ENCODE results near the gene HOXB4. TPM values are rescaled to one million over a fixed set of nuclear protein-coding genes. Genes with fewer than 3 reads are reported as not detected.

The HOXB4 gene
- polyA plus RNA-seq, 3 donors from 2014 or later = 0.14 to 0.53 TPM; not detected in 1

DNA sequence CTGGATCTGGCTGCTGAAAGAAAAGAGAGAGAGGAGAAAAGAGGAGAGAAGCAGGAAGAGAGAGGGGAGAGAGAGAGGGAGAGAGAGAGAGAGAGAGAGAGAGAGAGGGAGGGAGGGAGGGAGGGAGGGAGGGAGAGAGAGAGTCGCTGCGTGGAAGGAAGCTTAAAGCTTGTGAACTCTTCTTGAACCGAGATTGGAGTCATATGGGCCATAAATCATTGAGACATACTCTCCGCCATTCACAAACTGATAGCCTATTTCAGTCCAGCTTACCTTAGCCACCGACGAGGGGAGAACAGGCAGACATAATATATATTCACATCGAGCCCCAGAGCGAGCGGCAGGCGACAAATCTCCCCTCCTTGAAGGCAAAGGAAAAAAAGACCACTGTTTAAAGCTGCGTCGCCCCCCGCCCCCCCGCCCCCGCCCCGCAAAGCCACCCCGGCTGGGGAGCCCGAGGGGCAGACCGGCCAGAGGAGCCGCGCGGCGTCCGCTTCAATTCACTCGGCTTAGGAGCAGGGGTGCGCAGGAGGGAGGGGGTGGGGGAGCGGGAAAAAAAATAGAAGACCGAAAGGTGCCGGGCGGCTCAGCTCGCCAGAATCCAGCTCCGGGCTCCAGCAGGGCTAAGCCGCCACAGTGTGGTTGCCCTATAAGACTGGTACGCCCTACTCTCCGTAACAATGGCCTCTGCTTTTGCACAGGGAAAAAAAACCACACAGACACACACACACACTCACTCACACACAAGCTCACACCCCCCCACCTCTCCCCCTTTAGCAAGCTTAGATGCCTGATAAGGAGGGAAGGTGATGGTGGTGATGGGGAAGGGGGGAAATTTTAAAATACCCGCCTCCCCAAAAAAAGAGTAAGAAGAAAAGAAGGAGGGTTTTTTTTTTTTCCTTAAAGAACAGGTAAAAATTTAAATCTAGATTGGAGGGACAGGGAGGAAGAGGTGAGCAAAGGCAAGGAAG, 22.6 kb downstream of the HOXB4 start:
- Mint-ChIP-seq H3K4me3 (peak overlapping the region; percentile 81 to 96 (median 93)), H3K36me3 (peaks cover 4 to 22% (median 10%) of the 10 kb centered on the region in 3 donors), H3K27ac (peak overlapping the region in 5 of 6 donors; percentile 16 to 86 (median 84)), H3K9me3 (no peaks in the 10 kb centered on the region), H3K4me1 (peaks cover 8 to 27% of the 10 kb centered on the region in 2 donors), H3K27me3 (ENCODE audit: low read depth in 3 of 3) (peaks cover 8 to 17% (median 11%) of the 10 kb centered on the region in 3 donors)
- DNase-seq = peak in 2 of 3 donors; percentile 35 to 39

DNA sequence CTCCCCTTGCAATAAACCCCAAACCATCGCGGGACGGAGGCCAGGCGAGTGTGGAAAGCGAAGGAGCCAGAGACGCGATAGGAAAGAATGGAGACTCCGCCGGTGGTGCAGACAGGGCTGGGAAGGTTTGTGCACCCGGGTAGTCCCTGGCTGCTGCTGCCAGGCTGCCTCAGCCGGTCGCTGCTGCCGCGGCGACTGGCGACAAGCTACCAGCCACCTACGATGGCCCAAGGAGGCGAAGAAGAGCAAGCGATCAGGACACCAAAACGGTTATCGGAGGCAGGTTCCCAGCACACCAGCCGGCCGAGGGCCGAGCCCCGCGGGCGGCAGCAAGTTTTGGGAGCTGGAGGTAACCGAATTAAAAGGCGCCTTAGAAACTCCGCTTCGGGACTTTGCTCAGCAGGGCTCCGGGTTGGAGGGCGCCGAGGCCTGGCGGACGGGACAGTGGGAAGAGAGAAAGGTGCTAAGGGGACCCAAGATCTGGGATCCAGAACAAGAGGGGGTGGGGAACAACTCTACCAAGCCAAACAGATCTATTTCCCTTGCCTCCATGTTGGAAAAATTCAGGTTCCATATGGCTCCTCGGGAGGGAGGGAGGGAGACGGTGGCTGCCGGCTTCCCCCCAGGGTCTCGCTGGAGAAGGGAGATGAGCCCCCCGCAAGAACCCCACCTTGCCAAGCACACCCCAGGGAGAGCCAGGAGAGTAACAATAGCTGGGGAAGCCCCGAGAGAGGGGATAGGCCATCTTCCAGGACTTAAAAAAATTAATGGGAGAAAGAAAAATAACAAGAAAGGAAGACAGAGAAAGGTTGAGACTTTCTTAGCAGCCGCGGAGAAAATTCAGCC, 23.5 kb downstream of the HOXB4 start:
- Mint-ChIP-seq H3K4me1 (peaks cover 8 to 27% of the 10 kb centered on the region in 2 donors), H3K36me3 (peaks cover 4 to 22% (median 11%) of the 10 kb centered on the region in 3 donors)
- no peak for DNase-seq

DNA sequence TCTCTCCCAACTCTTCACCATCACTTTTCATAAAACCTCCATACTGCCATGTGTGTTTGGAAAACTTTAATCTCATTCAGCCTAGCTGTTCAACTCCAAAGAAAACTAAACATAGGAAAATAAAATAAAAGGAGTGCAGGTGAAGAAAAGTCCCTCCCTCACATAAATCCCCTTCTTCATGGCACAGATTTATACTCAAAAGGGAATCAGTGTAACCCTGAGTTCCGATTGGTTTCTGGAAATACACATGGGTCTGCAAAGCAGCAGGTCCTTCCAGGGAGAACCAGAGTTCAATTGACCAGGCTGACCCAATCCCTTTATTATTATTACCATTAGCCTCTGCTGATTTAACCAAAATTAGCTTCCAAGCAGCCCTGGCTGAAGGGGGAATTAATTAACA, 24.3 kb downstream of the HOXB4 start:
- Mint-ChIP-seq H3K27me3 (ENCODE audit: low read depth in 3 of 3) (peaks cover 8 to 15% (median 11%) of the 10 kb centered on the region in 3 donors), H3K4me1 (peaks cover 8 to 27% of the 10 kb centered on the region in 2 donors), H3K27ac (no peak overlapping the region), H3K36me3 (peaks cover 4 to 21% (median 14%) of the 10 kb centered on the region in 3 donors), H3K4me3 (no peak overlapping the region), H3K9me3 (no peaks in the 10 kb centered on the region)
- DNase-seq = no peak

More for the DNA sequence above, 23.5 kb downstream of the HOXB4 start:
- Mint-ChIP-seq H3K27ac (peak overlapping the region in 3 of 6 donors; percentile 16 to 86 (median 82)), H3K9me3 (no peaks in the 10 kb centered on the region), H3K4me3 (peak overlapping the region; percentile 81 to 96 (median 93)), H3K27me3 (ENCODE audit: low read depth in 3 of 3) (peaks cover 8 to 17% (median 11%) of the 10 kb centered on the region in 3 donors)

DNA sequence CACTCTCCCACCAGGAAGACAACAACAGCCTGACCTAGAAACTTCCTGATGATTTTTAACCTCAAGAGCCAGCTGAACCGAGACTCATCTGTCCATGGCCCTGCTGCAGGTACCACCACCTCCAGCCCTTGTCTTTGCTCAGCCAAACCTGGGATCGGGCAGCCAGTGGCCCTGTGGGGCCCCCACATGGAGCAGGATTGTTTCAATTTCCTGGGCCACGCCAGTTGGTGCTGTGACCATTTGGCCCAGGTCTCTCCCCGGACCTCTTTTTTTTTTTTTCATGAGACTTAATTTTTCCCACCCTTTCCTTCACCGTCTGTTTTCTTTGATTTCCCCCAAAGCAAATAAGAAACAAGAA, 25.0 kb downstream of the HOXB4 start:
- no peak overlapping the region for H3K4me3 Mint-ChIP-seq
- no peaks in the 10 kb centered on the region for H3K9me3 Mint-ChIP-seq
- no peak overlapping the region for H3K27ac Mint-ChIP-seq
- peaks cover 8 to 15% (median 11%) of the 10 kb centered on the region in 3 donors for H3K27me3 Mint-ChIP-seq (ENCODE audit: low read depth in 3 of 3)
- DNase-seq = no peak
- H3K36me3 Mint-ChIP-seq = peaks cover 4 to 17% (median 10%) of the 10 kb centered on the region in 3 donors
- H3K4me1 Mint-ChIP-seq = peaks cover 15 to 33% of the 10 kb centered on the region in 2 donors

DNA sequence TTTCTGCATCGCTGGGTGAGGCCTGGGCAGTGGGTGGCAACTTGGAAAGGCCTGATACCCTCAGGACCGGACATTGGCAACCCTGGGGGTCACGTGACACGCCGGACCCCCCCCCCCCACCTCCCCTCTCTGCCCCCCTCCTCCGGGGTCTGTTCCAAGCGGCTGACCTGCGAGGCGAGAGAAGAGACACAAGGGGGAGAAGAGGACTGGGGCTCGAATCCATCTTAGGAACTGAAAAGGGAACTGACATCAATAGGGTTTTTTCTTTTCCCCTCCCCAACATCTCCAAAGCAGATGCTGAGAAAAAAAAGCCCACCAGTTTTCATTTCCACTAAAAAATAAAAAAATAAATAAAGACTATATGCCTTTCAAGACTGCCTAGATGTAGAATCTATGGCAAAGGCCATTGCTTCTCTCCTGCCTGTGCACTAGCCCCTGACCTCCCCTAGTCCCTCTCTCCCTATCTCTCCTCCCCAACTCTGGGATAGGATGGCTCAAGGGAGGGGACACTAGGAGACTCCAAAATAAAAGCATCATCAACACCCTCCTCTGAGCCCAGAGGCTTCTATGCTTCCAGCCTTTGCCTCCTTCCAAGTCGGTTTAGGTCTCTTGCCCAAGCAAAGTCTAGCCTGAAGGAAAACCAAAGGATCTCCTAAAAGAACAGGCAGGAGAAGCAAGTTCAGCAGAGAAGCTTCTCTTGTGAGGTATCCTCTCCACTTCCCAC, 25.5 kb downstream of the HOXB4 start:
- no peak overlapping the region for H3K4me3 Mint-ChIP-seq
- peaks cover 20 to 38% of the 10 kb centered on the region in 2 donors for H3K4me1 Mint-ChIP-seq
- peaks cover 4 to 12% (median 10%) of the 10 kb centered on the region in 3 donors for H3K36me3 Mint-ChIP-seq
- no peaks in the 10 kb centered on the region for H3K9me3 Mint-ChIP-seq
- H3K27me3 Mint-ChIP-seq (ENCODE audit: low read depth in 3 of 3) = peaks cover 8 to 15% (median 11%) of the 10 kb centered on the region in 3 donors
- DNase-seq = no peak
- H3K27ac Mint-ChIP-seq = no peak overlapping the region

DNA sequence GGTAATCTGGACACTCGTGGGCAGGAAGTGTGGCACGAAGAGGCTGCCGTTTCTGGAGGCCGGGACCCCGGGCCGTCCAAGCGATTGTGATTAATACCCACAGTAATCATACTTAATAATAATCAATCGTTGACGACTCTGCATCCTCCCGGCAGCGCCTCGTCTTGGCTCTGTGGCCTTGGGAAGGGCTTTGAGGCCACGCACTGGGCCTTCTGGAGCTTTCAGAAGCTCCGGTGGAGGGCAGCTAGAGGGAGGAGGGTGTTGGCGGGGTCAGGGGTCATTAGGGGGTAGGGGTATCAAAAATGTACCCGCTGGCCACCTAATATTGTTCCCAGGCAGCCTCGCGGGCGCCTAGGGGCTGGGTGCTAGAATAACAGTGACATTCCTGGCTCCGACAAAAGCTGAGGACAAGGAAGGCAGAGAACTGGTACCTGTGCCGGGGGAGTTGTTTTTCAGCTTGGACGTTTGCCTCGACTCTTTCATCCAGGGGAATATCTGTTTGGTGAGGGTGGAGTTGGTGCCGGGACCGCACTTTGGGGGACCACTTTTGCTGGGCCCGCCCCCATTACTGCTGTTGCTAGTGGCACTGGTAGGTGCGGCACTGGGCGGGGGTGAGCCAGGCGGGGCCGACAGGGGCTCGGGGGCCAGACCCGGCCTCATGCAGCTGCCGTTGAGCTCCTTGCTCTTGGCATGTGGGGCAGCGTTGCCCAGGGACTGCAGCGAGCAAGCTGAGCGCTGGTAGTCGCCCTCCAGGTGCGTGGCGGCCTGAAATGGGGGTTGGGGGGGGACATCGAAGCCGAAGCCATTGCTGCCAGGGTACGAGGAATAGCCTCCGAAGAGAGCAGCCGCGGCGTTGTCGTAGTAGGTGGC, 26.3 kb downstream of the HOXB4 start:
- no peaks in the 10 kb centered on the region for H3K9me3 Mint-ChIP-seq
- no peak overlapping the region for H3K27ac Mint-ChIP-seq
- peaks cover 4 to 11% (median 10%) of the 10 kb centered on the region in 3 donors for H3K36me3 Mint-ChIP-seq
- DNase-seq = no peak
- H3K27me3 Mint-ChIP-seq (ENCODE audit: low read depth in 3 of 3) = peaks cover 8 to 15% (median 11%) of the 10 kb centered on the region in 3 donors
- peaks cover 28 to 46% of the 10 kb centered on the region in 2 donors for H3K4me1 Mint-ChIP-seq
- H3K4me3 Mint-ChIP-seq = no peak overlapping the region

GRCh38 chr17:48551214-48551555, 27.0 kb downstream of the HOXB4 start:
- Mint-ChIP-seq H3K4me3 (no peak overlapping the region), H3K4me1 (peaks cover 34 to 48% of the 10 kb centered on the region in 2 donors), H3K27ac (no peak overlapping the region)

GRCh38 chr17:48550502-48551213, 27.5 kb downstream of the HOXB4 start:
- Mint-ChIP-seq H3K4me3 (no peak overlapping the region), H3K27me3 (ENCODE audit: low read depth in 3 of 3) (peaks cover 8 to 15% (median 9%) of the 10 kb centered on the region in 3 donors), H3K36me3 (peaks cover 0 to 11% (median 10%) of the 10 kb centered on the region in 3 donors), H3K9me3 (no peaks in the 10 kb centered on the region), H3K27ac (no peak overlapping the region), H3K4me1 (peaks cover 36 to 48% of the 10 kb centered on the region in 2 donors)
- no peak for DNase-seq

More at GRCh38 chr17:48551214-48551555, 27.0 kb downstream of the HOXB4 start:
- Mint-ChIP-seq H3K36me3 (peaks cover 0 to 11% (median 10%) of the 10 kb centered on the region in 3 donors), H3K27me3 (ENCODE audit: low read depth in 3 of 3) (peaks cover 8 to 15% (median 9%) of the 10 kb centered on the region in 3 donors), H3K9me3 (no peaks in the 10 kb centered on the region)
- DNase-seq = no peak

DNA sequence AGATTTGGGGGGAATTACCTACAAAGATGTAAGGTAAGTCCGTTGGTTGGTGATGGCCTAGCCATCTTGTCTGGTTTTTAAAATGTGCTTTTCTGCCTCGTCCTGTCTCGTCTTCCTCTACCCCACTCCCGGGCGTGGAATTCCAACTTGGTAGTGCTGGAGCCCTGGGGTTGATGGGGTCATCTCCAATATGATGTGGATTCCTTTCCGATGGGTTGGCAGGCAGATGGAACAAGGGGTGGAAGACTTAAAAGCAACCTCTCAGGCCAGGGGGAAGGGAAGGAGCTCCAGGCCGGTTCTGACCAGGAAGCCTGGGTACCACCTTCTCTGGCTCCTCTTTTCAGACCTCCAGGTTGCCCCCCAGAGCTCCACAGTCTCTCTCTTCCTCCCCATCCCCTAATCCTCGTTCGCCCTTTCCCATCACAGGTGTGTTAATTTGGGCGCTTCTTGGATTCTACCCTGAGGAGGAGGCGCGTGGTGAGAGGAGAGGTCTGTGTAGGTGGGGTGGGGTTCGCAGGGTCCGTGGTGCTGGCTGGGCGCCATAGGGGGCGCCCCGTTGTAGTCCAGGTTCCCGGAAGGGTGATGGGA, 28.1 kb downstream of the HOXB4 start:
- Mint-ChIP-seq H3K27me3 (ENCODE audit: low read depth in 3 of 3) (peaks cover 4 to 12% (median 7%) of the 10 kb centered on the region in 3 donors), H3K9me3 (no peaks in the 10 kb centered on the region), H3K27ac (no peak overlapping the region), H3K4me1 (peaks cover 38 to 48% of the 10 kb centered on the region in 2 donors), H3K4me3 (no peak overlapping the region), H3K36me3 (peaks cover 0 to 10% (median 7%) of the 10 kb centered on the region in 3 donors)
- DNase-seq = no peak

GRCh38 chr17:48549281-48549630, 28.9 kb downstream of the HOXB4 start:
- Mint-ChIP-seq H3K9me3 (no peaks in the 10 kb centered on the region), H3K4me3 (no peak overlapping the region), H3K36me3 (peaks cover 0 to 10% (median 7%) of the 10 kb centered on the region in 3 donors), H3K4me1 (peaks cover 42 to 53% of the 10 kb centered on the region in 2 donors), H3K27me3 (ENCODE audit: low read depth in 3 of 3) (peaks cover 2 to 9% (median 2%) of the 10 kb centered on the region in 3 donors), H3K27ac (no peak overlapping the region)
- no peak for DNase-seq

- H3K4me1 Mint-ChIP-seq = peaks cover 45 to 53% of the 10 kb centered on the region in 2 donors
- no peaks in the 10 kb centered on the region for H3K9me3 Mint-ChIP-seq
- peaks cover 0 to 10% (median 5%) of the 10 kb centered on the region in 3 donors for H3K36me3 Mint-ChIP-seq
- no peak for DNase-seq
- H3K4me3 Mint-ChIP-seq = peak overlapping the region; percentile 71 to 85 (median 75)
- peaks cover 2 to 7% (median 4%) of the 10 kb centered on the region in 3 donors for H3K27me3 Mint-ChIP-seq (ENCODE audit: low read depth in 3 of 3)
- H3K27ac Mint-ChIP-seq = peak overlapping the region; percentile 55 to 96 (median 82)
Observed at GRCh38 chr17:48548523-48549280, 29.4 kb downstream of the HOXB4 start.

Data from immature natural killer cell (primary cell).